Measurements from ENCODE around the gene PARD3. TPM values are rescaled to one million over a fixed set of nuclear protein-coding genes. Genes with fewer than 3 reads are reported as not detected.
"Not testable (repeated sequence)": the region's sequence is repeated elsewhere in the genome, so short reads cannot be mapped to it uniquely, and the experiment has no call there.

Gene PARD3
- total RNA-seq, 1 experiment from 2014 or later: 50.0 TPM

DNA sequence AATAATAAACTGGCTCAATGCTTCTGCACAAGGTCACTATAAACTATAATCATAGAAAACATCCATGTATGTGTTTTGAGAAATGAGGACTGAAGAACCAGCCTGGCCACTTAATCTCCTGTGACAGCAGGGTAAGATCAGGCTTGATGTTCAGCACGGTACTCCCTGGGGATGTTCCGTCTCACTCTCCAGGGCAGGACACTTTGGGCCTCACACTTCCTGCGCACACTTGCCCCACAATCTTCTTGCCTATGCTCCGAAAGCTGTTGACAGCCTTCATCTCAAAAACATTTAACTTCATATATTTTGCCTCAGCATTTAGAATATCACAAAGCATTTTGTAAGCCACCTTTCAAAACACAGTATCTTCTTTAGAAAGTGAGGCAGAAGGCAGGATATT is 92.7 kb downstream of the PARD3 start:
- H3K27me3 ChIP-seq: no peaks in the 10 kb centered on the region
- no peak overlapping the region for H3K4me3 ChIP-seq

DNA sequence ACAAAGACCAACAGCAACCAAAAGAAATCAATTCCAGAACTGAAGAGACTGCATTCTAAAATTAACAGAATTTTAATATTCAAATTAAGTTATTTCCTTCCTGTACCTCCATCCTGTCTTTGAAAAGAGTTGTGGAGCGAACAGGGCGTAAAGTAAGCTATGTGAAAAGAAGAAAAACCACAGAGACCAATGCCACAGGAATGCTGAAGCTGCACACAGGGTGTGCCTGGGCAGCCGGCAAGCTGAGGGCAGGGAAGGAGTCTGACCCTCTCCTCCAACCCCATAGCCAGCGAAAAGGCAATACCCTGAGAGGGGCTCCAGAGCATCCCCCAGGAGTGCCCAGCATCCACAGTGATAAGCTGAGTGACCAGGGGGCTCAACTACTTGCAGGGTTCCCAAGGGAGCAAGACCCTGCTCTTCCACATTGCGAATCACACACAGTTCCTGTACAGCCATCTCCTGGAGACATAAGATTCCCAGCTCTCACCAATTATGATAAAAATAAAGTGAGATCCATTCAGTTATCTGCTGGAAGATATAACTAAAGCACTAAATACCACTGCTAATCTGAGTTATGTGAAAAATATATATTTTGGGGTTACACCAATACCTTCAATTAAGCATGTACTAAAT is 93.8 kb downstream of the PARD3 start:
- Histone ChIP-seq H3K4me3 (no peak overlapping the region), H3K27me3 (no peaks in the 10 kb centered on the region)

More for the DNA sequence above, 92.7 kb downstream of the PARD3 start:
- Histone ChIP-seq H3K36me3 (no peaks in the 10 kb centered on the region), H3K9me3 (no peaks in the 10 kb centered on the region)
- DNase-seq: no peak

DNA sequence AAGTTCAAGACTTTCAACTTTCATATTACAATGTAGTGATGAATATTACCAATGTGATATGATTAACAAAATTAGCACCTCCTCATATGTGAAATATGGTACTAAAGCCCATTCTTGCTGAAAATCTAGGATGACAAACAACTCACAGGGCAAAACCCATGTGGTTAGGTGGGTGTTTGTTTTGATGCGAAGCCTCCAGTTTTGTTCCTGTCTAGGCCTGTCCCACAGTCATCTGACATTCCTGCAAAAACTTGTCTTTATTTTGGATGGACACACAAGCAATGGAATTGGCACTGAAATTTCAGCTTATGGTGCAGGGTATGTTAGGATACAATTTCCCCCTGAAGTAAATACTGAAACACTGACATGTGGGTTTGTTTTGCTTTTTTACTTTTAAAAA is 95.3 kb downstream of the PARD3 start:
- DNase-seq: no peak
- no peaks in the 10 kb centered on the region for H3K27me3 ChIP-seq
- H3K9me3 ChIP-seq: no peaks in the 10 kb centered on the region
- H3K4me3 ChIP-seq: no peak overlapping the region
- H3K36me3 ChIP-seq: no peaks in the 10 kb centered on the region

More for the DNA sequence above, 93.8 kb downstream of the PARD3 start:
- Histone ChIP-seq H3K36me3 (no peaks in the 10 kb centered on the region), H3K9me3 (no peaks in the 10 kb centered on the region)
- peak; percentile 15 for DNase-seq

DNA sequence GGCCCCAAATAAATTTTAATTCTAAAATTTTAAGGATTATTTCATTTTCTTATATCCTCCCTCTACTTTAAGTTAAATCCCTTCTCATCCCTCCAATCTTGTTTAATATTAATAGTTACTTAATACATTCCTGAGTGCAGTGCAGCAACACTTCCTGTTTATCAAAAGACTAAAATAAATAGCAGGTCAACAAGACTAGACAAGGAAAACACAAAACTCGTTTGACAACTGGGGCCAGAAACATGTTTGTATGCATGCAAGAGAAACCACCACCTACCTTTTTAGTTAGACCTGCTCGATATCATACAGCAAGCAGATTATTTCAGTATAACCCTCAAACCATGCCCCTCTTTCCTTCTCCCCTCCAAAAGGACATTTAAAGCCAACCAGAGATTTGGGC is 95.8 kb downstream of the PARD3 start:
- Histone ChIP-seq H3K4me3 (no peak overlapping the region), H3K9me3 (no peaks in the 10 kb centered on the region), H3K36me3 (no peaks in the 10 kb centered on the region), H3K27me3 (no peaks in the 10 kb centered on the region)
- no peak for DNase-seq

DNA sequence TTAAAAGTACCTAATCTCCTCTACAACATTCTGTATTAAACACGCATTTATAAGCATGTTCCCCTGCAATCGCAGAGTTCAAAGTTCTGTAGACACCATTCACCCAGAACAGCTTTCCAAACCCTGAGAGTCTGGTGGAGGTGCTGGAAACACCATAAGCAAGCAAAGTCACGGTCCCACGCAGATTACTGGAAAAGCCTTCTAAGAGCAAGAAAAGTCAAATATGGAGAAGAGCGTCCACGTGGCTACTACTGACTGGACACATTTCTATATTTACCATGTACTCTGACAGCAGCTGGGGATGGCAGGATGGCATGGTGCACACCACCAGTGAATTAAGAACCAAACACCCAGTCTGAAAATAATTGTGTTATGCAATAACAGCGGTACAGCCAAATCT is 97.7 kb downstream of the PARD3 start:
- Histone ChIP-seq H3K36me3 (no peaks in the 10 kb centered on the region), H3K4me3 (no peak overlapping the region), H3K27me3 (no peaks in the 10 kb centered on the region)

DNA sequence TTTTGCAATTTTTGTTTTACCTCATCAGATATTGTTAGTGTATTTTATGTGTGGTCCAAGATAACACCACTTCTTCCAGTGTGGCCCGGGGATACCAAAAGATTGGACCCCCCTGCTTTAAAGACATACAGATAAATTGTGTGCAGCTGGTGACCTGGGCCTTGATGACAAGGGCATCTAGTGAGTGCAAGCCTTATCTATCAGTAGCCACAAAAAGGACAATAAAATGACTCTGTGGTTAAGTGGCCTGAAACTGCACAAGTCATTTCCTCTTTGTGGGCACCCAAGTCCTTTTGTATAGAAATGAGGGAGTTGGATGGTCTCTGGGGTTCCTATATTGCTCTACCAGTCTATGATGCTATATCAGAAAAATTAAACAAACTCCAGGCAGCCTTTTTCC is 98.1 kb downstream of the PARD3 start:
- DNase-seq: no peak
- no peaks in the 10 kb centered on the region for H3K36me3 ChIP-seq
- H3K4me3 ChIP-seq: no peak overlapping the region
- no peaks in the 10 kb centered on the region for H3K27me3 ChIP-seq
- H3K9me3 ChIP-seq: no peaks in the 10 kb centered on the region

More for the DNA sequence above, 97.7 kb downstream of the PARD3 start:
- no peak for DNase-seq
- no peaks in the 10 kb centered on the region for H3K9me3 ChIP-seq

DNA sequence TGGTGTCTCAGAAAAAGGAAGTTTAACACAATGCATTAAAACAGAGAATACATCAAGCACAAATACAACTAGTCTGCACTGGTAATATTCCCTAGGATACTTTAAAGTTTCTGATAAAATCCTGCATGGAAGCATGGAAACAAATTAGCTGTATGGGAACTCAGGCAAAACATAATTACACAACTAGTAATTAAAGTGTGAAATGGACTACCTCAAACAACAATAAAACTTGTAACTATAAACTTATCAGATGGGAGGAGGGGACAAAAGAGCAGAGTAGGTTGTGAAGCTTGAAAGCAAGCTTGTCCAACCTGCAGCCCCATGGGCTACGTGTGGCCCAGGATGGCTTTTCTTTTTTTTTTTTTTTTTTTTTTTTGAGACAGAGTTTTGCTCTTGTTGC is 98.9 kb downstream of the PARD3 start:
- H3K4me3 ChIP-seq: no peak overlapping the region
- H3K27me3 ChIP-seq: no peaks in the 10 kb centered on the region
- no peaks in the 10 kb centered on the region for H3K36me3 ChIP-seq
- DNase-seq: no peak
- no peaks in the 10 kb centered on the region for H3K9me3 ChIP-seq

DNA sequence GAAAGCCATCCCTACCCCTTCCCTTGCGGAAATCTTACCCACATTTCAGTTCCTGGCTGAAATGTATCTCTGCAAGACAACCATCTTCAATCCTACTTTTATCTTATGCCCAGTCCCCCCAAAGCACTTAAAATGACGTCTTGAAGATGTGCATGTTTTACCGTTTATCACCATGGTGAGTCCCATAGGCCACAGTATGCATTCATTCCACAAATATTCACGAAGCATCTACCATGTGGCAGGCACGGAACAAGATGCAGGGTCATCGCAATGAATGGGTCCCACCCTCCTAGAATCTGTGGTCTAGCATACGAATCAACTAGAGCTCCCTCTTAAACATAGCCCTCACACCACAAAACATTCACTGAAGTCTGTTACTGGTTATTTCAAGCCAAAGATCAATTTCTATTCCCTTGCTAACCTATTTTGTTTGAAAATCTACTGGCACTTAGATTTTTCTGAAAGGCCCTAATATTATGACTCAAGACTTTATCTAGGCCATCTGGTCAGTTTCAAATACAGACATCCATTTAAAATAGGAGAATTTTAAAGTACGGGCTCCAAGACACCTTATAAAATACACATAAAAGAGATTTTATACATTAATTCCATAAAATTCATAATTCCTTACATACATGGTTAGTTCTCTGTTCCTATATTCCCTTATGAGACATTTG is 99.4 kb downstream of the PARD3 start:
- no peak for DNase-seq
- no peak overlapping the region for H3K4me3 ChIP-seq
- H3K27me3 ChIP-seq: no peaks in the 10 kb centered on the region
- no peaks in the 10 kb centered on the region for H3K9me3 ChIP-seq
- no peaks in the 10 kb centered on the region for H3K36me3 ChIP-seq

DNA sequence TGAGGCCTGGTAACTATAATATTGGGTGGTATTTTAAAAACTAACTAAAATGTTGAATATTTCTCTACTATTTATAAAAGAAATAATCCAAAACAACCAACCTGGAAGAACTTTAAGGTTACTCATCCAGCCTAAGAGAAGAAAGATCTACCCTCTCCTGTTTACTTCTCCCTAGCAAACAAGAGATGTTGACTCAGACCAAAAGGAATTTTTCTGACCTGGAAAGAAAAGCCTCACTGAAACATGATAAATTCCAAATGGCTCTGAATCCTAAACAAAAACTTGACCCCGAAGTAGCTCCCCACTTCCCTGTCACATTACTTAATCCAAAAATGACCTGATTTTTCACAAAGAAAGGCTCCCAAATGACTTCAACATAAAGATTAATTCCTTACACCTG is 101.2 kb downstream of the PARD3 start:
- peaks cover 2% of the 10 kb centered on the region; the same call in 1 of the 2 replicates for H3K9me3 ChIP-seq
- H3K27me3 ChIP-seq: no peaks in the 10 kb centered on the region
- no peaks in the 10 kb centered on the region for H3K36me3 ChIP-seq
- DNase-seq: no peak
- H3K4me3 ChIP-seq: no peak overlapping the region

DNA sequence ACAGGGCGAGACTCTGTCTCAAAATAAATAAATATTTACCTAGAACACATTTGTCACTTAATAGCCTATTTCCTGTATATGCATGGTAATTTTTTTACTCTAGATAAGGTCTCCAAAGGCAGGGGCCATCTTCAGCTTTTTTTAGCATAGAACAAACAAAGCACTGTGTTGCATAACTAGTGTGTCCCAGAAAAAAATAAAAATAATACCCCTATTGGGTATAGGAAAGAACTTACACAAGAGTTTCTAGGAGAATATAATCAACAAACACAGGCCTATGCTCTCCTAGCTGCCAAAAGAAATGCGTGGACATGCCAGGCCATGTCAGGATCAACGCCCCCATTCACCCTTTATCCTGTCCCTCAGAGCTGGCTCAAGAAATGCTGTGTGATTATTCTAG is 103.6 kb downstream of the PARD3 start:
- no peaks in the 10 kb centered on the region for H3K27me3 ChIP-seq
- H3K36me3 ChIP-seq: no peaks in the 10 kb centered on the region
- no peak for DNase-seq
- H3K4me3 ChIP-seq: no peak overlapping the region
- H3K9me3 ChIP-seq: peaks cover 2% of the 10 kb centered on the region; the same call in 1 of the 2 replicates

DNA sequence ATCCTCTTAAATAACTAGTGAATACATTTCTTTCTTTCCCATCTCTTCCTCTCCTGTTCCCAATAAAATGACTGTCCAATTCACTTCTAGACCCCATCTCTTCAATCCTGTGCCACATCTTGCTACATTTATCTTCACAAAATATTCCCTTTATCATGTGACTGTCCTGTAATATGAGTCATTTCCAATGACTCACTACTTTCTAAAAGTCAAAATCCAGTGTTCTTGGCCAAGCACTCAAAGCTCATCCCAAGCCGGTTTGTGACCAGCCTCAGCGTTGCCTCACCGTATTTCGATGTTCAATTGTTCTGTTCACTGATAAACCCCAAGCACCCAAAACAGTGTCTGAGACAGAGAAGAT is 104.7 kb downstream of the PARD3 start:
- Histone ChIP-seq H3K27me3 (no peaks in the 10 kb centered on the region), H3K36me3 (no peaks in the 10 kb centered on the region), H3K9me3 (peaks cover 2% of the 10 kb centered on the region; the same call in 1 of the 2 replicates), H3K4me3 (no peak overlapping the region)
- DNase-seq: peak; percentile 31

DNA sequence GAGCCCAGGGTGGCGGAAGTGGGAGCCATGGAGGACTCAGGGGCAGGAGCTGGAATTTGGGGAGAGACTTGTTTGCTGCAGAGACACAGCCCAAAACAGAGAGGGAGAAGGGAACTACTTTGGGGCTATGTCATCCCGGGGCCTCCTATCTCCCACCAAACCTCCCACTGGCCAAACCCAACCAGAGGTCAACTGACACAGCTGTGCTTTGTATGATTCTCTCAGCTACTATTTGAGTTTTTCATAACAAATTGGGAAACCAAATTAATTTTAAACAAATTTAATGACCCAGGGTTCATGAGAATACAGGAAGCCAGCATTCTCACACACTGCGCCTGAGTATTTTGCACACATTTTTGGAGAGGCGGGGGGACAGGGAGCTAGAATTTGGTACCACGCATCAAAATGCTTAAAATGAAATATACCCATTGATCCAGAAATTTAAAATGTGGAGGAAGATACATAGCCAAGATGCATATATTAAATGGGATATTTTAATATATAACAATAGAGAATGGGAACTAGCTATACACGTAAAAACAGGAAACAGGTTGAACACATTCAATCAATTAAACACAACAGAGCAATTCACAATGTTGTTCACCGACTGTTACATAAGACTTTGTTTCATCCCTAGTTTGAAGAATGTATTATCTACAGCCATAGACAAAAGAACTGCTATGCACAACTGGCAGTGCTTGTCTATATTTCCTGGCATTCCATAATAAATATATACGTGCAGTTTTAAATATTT is 105.3 kb downstream of the PARD3 start:
- DNase-seq: no peak
- H3K4me3 ChIP-seq: no peak overlapping the region
- no peaks in the 10 kb centered on the region for H3K36me3 ChIP-seq
- H3K9me3 ChIP-seq: peaks cover 2% of the 10 kb centered on the region; the same call in 1 of the 2 replicates
- H3K27me3 ChIP-seq: no peaks in the 10 kb centered on the region

DNA sequence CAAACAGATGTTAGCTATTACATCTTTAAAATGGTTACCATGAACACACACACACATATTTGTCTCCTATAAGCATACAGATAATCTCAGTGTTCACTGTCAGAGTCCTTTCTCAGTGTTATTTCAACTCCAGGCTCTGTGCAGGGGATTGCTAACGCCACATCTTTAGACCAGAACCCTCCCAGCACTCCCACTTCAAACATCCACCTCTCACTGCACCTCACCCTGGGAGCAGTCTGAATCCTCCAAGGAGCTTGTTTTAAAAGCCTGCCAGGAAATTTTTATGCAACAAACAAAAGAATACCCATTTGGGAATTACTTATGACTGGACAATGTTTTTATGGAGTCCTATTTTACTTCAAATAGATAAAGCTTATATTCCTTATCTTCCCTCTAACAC is 107.4 kb downstream of the PARD3 start:
- Histone ChIP-seq H3K4me3 (no peak overlapping the region), H3K9me3 (peaks cover 2% of the 10 kb centered on the region; the same call in 1 of the 2 replicates), H3K27me3 (no peaks in the 10 kb centered on the region), H3K36me3 (no peaks in the 10 kb centered on the region)
- DNase-seq: no peak

DNA sequence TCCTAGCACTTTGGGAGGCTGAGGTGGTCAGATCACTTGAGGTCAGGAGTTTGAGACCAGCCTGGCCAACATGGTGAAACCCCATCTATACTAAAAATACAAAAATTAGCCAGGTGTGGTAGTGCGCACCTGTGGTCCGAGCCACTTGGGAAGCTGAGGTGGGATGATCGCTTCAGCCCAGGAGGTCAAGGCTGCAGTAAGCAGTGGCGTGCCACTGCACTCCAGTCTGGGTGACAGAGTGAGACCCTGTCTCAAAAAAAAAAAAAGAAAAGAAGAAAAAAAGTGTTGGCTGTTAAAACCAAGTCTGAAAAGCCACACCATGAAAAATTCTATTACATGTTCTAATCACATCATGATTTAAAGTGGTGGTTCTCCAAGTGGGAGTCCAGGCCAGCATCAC is 108.1 kb downstream of the PARD3 start:
- not testable (repeated sequence) for H3K4me3 ChIP-seq, DNase-seq, H3K27me3 ChIP-seq, H3K36me3 ChIP-seq, H3K9me3 ChIP-seq

DNA sequence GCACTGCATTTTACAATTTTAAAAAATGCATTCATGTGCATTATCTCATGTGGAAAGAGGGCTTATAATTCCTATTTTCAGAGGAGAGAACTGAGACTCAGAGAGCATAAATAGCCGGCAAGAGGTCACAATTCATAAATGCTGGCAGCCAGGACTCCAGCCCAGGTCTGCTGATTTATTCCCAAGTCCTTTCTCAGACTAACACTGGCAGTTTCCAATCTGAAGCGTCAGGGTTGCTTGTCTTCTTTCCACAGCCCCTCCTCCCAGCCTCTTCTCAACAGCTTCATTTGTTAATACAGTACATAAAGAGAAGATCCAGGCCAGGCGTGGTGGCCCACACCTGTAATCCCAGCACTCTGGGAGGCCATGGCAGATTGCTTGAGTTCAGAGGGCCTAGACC is 108.9 kb downstream of the PARD3 start:
- Histone ChIP-seq H3K9me3 (peaks cover 2% of the 10 kb centered on the region; the same call in 1 of the 2 replicates), H3K4me3 (no peak overlapping the region), H3K27me3 (no peaks in the 10 kb centered on the region), H3K36me3 (no peaks in the 10 kb centered on the region)
- no peak for DNase-seq

DNA sequence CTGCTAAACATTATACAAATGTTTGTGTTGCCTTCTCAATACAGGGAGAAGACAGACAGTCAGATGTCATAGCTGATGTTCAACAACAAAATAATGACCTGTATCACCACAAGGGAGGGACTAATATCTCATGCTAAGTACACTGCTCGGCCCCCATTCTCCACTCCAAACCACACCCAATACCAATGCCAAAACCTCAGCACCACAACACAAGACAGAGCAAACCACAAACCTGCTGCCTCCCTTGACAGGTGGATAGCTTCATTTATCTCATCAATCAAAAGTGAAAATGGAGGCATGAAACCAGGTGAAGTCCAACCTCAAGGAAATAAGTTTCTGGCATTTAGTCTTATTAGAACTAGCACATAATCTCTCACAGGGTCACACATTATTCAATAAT is 109.5 kb downstream of the PARD3 start:
- DNase-seq: no peak
- H3K4me3 ChIP-seq: no peak overlapping the region
- H3K36me3 ChIP-seq: no peaks in the 10 kb centered on the region
- peaks cover 2% of the 10 kb centered on the region; the same call in 1 of the 2 replicates for H3K9me3 ChIP-seq
- H3K27me3 ChIP-seq: no peaks in the 10 kb centered on the region

DNA sequence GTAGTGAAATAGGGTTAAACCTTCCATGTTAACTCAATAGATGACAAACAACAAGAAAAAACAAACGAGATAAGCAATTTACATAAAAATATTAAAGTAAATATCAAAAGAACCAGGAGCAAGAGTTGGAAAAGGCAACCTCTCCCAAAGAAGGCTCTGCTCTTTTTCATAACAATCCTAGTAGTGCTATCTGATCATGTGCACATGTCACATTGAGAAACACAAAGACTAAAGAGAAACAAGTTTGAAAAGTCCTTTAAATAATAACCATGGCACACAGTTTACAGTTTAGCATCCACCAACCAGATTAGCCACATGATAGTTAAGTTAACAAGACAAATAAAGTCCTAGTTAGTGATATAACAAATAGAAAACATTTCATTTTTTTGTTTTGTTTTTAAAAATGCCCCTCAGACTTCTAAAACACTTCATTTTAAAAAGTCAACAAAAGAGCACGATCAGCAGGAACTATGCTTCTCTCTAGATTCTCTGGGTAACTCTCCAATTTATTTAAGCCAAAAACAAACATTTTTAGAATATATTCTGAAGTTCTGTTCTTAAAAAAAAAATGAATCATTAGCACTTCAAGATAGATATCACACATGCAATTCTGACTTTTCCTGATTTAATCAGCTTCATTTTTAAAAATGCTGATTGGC is 110.4 kb downstream of the PARD3 start:
- Histone ChIP-seq H3K9me3 (no peaks in the 10 kb centered on the region), H3K36me3 (no peaks in the 10 kb centered on the region), H3K27me3 (no peaks in the 10 kb centered on the region), H3K4me3 (no peak overlapping the region)
- no peak for DNase-seq

Data from MG63 (cell line).